SK-N-SH treated with all-trans-retinoic acid at 6 μM for 48 hours (cell line): ENCODE data around the gene HIVEP3.

Source experiments
- ARNTL ChIP-seq: fragments of 450-650 bp; formaldehyde crosslinking; IDR thresholded peaks from 2 replicates; pipeline ENCODE4 v1.5.0; 2020; ENCODE audit warnings: low read depth, mild to moderate bottlenecking, moderate library complexity, borderline replicate concordance
- RARB ChIP-seq: fragments of 250-450 bp; sonication (Bioruptor Pico); IDR thresholded peaks from 2 replicates; pipeline ENCODE4 v1.8.0; 2021; ENCODE audit warnings: mild to moderate bottlenecking, moderate library complexity

DNA sequence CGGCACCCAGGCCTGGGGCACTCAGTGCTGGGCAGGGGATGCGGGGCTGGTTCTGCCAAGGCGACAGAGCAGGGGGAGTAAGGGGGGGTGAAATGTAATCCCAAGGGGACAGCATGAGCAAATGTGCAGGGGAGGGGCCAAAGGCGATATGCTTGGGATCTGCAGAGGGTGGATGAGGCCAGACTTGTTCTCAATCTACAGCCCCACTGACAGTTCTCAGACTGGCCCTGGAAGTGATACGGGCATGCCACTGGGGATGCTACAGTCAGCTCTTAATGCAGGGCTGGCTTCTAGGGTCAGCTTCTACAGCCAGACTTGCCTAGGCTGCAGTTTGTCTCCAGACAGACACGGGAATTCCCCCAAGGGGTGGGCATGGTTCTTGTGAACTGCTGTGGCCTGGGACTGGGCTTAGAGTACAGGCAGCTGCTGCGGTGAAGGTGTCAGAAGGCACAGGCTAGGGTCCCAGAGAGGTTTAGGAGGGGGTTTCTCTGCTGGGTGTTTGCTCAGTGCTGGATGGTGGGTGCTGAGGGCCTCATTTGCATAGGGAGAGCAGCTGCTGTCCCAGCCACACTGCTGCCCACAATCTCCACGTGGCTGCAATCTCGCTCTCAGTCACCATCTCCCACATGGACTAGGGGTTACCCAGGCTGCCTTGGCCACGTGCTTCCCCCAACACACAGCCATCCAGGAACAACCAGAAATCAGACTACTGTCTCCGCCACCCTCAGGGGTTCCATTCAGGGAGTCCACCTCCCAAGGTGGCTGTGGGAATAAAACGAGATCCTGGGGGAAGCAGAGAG lies 190.1 kb downstream of the HIVEP3 start:
- TF ChIP-seq RARB (CRISPR knock-in tag) = no peak
- TF ChIP-seq ARNTL = no peak
